Erythroblast (primary cell): ENCODE data around the gene TMEM108.

Source experiments
- GATA1 ChIP-seq: IDR thresholded peaks from 2 replicates; pipeline ENCODE4 v1.6.1; 2011; ENCODE audit warnings: low read depth, mild to moderate bottlenecking, control low read depth, low read length, moderate library complexity
- POLR2A ChIP-seq: IDR thresholded peaks from 2 replicates; pipeline ENCODE4 v1.6.1; 2011; ENCODE audit warnings: mild to moderate bottlenecking, low read length

DNA sequence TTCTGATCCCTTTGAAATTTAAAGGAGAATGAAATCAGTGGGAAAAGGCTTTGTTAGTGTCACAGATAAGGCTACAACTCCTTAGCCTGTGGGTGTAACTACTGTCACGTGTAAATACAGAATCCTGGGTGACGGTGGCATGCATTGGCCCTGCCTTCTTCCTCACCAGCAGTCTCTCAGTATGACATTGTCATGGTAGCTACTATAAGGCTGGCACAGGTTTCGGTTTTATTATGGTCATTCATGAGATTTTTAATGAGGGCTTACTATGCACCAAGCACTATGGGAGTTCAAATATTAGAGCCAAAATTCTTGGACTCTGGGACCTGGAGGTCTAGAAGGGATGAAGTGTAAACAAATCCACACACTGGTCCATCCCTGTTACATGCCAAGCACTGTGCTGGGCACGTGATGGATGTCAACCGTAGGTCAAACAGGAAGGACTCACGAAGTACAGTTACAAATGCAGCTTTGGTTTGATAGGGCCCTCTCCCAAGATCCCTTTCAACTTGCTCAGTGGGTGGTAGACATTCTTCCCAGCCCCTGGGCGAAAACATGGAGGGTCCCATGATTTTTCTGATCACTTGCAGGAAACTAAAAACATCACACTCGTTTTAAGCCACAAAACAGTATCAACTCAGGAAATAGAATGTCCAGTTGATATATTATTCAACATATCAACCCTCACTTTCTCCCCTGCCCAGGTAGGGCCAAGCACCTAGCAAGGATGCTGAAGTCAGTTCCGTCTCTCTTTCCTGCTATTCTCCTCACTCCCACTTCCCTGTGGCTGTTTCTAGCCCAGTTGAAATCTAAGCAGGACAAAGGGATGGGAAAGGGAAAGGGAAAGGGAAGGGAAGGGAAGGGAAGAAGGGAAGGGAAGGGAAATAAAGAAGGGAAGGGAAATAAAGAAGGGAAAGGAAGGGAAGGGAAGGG lies 387.0 kb downstream of the TMEM108 start:
- TF ChIP-seq POLR2A: no peak
- no peak for TF ChIP-seq GATA1
